HL-60 (cell line): Measurements from ENCODE around the gene THAP9.

Experiments used
- DNase-seq, 2 experiments: peaks; one replicate each; pipeline ENCODE4 v3.0.0-alpha.2; 2010 to 2020; ENCODE audit warnings: low read depth in 1 of 2, low spot score in 1 of 2
- H3K27ac ChIP-seq: fragments of 250-450 bp; sonication (Bioruptor Pico); replicated peaks from 2 replicates; pipeline ENCODE4 v1.5.1; 2020; ENCODE audit warnings: mild to moderate bottlenecking, moderate library complexity
- H3K27me3 ChIP-seq: fragments of 250-450 bp; sonication (Bioruptor Pico); 2 replicates; pipeline ENCODE4 v1.5.1; 2021; ENCODE audit warnings: mild to moderate bottlenecking, moderate library complexity; ENCODE audit not compliant: insufficient read depth, poor library complexity, severe bottlenecking
- H3K4me3 ChIP-seq: replicated peaks from 2 replicates; pipeline ENCODE4 v1.5.1; 2011; ENCODE audit warnings: mild to moderate bottlenecking, control low read depth, low read length; ENCODE audit not compliant: insufficient read depth
- CTCF ChIP-seq: IDR thresholded peaks from one replicate; pipeline ENCODE4 v1.5.1; 2011; ENCODE audit warnings: low read length, control low read depth, inconsistent platforms; ENCODE audit not compliant: insufficient read depth
- GABPA ChIP-seq: IDR thresholded peaks from 2 replicates; pipeline ENCODE4 v1.6.1; 2012; ENCODE audit warnings: low read depth
- POLR2AphosphoS5 ChIP-seq: IDR thresholded peaks from 2 replicates; pipeline ENCODE4 v1.6.1; 2012; ENCODE audit warnings: low read depth
- REST ChIP-seq: IDR thresholded peaks from 2 replicates; pipeline ENCODE4 v1.6.1; 2012; ENCODE audit warnings: low read depth; ENCODE audit not compliant: insufficient replicate concordance
- SPI1 ChIP-seq: IDR thresholded peaks from 2 replicates; pipeline ENCODE4 v1.6.1; 2012; ENCODE audit warnings: low read depth, mild to moderate bottlenecking, borderline replicate concordance

Gene THAP9

GRCh38 chr4:82866706-82867385 is 33.7 kb upstream of the THAP9 start:
- no peak for DNase-seq
- TF ChIP-seq POLR2AphosphoS5 (no peak), GABPA (no peak), SPI1 (no peak), REST (no peak), CTCF (no peak)
- H3K27me3 ChIP-seq: no peaks in the 10 kb centered on the region
- H3K27ac ChIP-seq: peak overlapping the region; percentile 66
- no peak overlapping the region for H3K4me3 ChIP-seq

GRCh38 chr4:82868572-82868971 is 32.0 kb upstream of the THAP9 start:
- H3K4me3 ChIP-seq: no peak overlapping the region
- DNase-seq: no peak
- H3K27ac ChIP-seq: no peak overlapping the region
- no peaks in the 10 kb centered on the region for H3K27me3 ChIP-seq
- TF ChIP-seq POLR2AphosphoS5 (no peak), SPI1 (no peak), REST (no peak)

GRCh38 chr4:82885410-82885809 is 15.1 kb upstream of the THAP9 start:
- no peak for TF ChIP-seq CTCF
- no peak for TF ChIP-seq SPI1
- TF ChIP-seq GABPA: no peak
- TF ChIP-seq POLR2AphosphoS5: no peak
- no peak for TF ChIP-seq REST
- no peak for DNase-seq

More at GRCh38 chr4:82885410-82885809, 15.1 kb upstream of the THAP9 start:
- no peak overlapping the region for H3K27ac ChIP-seq
- H3K4me3 ChIP-seq: no peak overlapping the region
- H3K27me3 ChIP-seq: no peaks in the 10 kb centered on the region
